ENCODE results near the gene IRGQ. TPM values are rescaled to one million over a fixed set of nuclear protein-coding genes. Genes with fewer than 3 reads are reported as not detected.
A peak's percentile ranks its signal among the peaks of the same experiment; 100 is the strongest.

IRGQ gene
- total and polyA plus RNA-seq, 5 donors, result 9.4 to 29.2 (median 23.4) TPM

GRCh38 chr19:43564800-43565199, 31.1 kb downstream of the IRGQ start:
- intact Hi-C loops (cut with DNase I), result no loop called here
- DNase-seq (no peak), ATAC-seq (no peak)
- Histone ChIP-seq H3K4me1 (ENCODE audit: control insufficient read depth, insufficient read depth, low read length) (peaks cover 2% of the 10 kb centered on the region), H3K9me3 (ENCODE audit: control insufficient read depth, low read length) (no peaks in the 10 kb centered on the region), H3K4me3 (ENCODE audit: low read length) (no peak overlapping the region), H3K27ac (ENCODE audit: low read length) (no peak overlapping the region), H3K27me3 (ENCODE audit: control insufficient read depth, insufficient read depth) (no peaks in the 10 kb centered on the region)
- 70% methylated on average over 9 of the region's 9 CpGs for WGBS

GRCh38 chr19:43563816-43564457, 32.0 kb downstream of the IRGQ start:
- 89% methylated on average over 10 of the region's 10 CpGs for WGBS
- Histone ChIP-seq H3K27ac (ENCODE audit: low read length) (no peak overlapping the region), H3K27me3 (ENCODE audit: control insufficient read depth, insufficient read depth) (no peaks in the 10 kb centered on the region), H3K4me3 (ENCODE audit: low read length) (no peak overlapping the region), H3K9me3 (ENCODE audit: control insufficient read depth, low read length) (no peaks in the 10 kb centered on the region), H3K4me1 (ENCODE audit: control insufficient read depth, insufficient read depth, low read length) (peaks cover 2% of the 10 kb centered on the region)
- ATAC-seq, result no peak
- DNase-seq, result no peak
- intact Hi-C loops (cut with DNase I), result no loop called here

- H3K27me3 ChIP-seq (ENCODE audit: control insufficient read depth, insufficient read depth), result no peaks in the 10 kb centered on the region
- no peak overlapping the region for H3K4me3 ChIP-seq (ENCODE audit: low read length)
- no peaks in the 10 kb centered on the region for H3K9me3 ChIP-seq (ENCODE audit: control insufficient read depth, low read length)
- intact Hi-C loops (cut with DNase I), result no loop called here
- ATAC-seq, result peak; percentile 87 to 89
- H3K4me1 ChIP-seq (ENCODE audit: control insufficient read depth, insufficient read depth, low read length), result peaks cover 2% of the 10 kb centered on the region
- WGBS, result 46% methylated on average over 14 of the region's 14 CpGs
- peak; percentile 68 to 93 (median 91) for DNase-seq
- peak overlapping the region; percentile 38 for H3K27ac ChIP-seq (ENCODE audit: low read length)
Measured at GRCh38 chr19:43562698-43563241, 33.2 kb downstream of the IRGQ start.

GRCh38 chr19:43562226-43562697, 33.7 kb downstream of the IRGQ start:
- peaks cover 2% of the 10 kb centered on the region for H3K4me1 ChIP-seq (ENCODE audit: control insufficient read depth, insufficient read depth, low read length)
- H3K27ac ChIP-seq (ENCODE audit: low read length), result no peak overlapping the region
- WGBS, result 84% methylated on average over 6 of the region's 6 CpGs
- H3K27me3 ChIP-seq (ENCODE audit: control insufficient read depth, insufficient read depth), result no peaks in the 10 kb centered on the region
- H3K9me3 ChIP-seq (ENCODE audit: control insufficient read depth, low read length), result no peaks in the 10 kb centered on the region
- intact Hi-C loops (cut with DNase I), result no loop called here
- H3K4me3 ChIP-seq (ENCODE audit: low read length), result no peak overlapping the region
- ATAC-seq (peak; percentile 9), DNase-seq (no peak)

GRCh38 chr19:43561139-43561970, 34.6 kb downstream of the IRGQ start:
- no peak for ATAC-seq
- Histone ChIP-seq H3K9me3 (ENCODE audit: control insufficient read depth, low read length) (no peaks in the 10 kb centered on the region), H3K27ac (ENCODE audit: low read length) (no peak overlapping the region), H3K4me3 (ENCODE audit: low read length) (no peak overlapping the region), H3K27me3 (ENCODE audit: control insufficient read depth, insufficient read depth) (no peaks in the 10 kb centered on the region), H3K4me1 (ENCODE audit: control insufficient read depth, insufficient read depth, low read length) (peaks cover 2% of the 10 kb centered on the region)
- intact Hi-C loops (cut with DNase I), result no loop called here
- 90% methylated on average over 12 of the region's 12 CpGs for WGBS
- no peak for DNase-seq

GRCh38 chr19:43560687-43561086, 35.2 kb downstream of the IRGQ start:
- Histone ChIP-seq H3K27me3 (ENCODE audit: control insufficient read depth, insufficient read depth) (no peaks in the 10 kb centered on the region), H3K9me3 (ENCODE audit: control insufficient read depth, low read length) (no peaks in the 10 kb centered on the region), H3K4me1 (ENCODE audit: control insufficient read depth, insufficient read depth, low read length) (peaks cover 2% of the 10 kb centered on the region), H3K4me3 (ENCODE audit: low read length) (no peak overlapping the region), H3K27ac (ENCODE audit: low read length) (no peak overlapping the region)
- 85% methylated on average over 6 of the region's 6 CpGs for WGBS
- DNase-seq (no peak), ATAC-seq (no peak)
- intact Hi-C loops (cut with DNase I), result no loop called here

- ATAC-seq (peak in 1 of 2 donors; percentile 71), DNase-seq (peak; percentile 58 to 76 (median 73))
- Histone ChIP-seq H3K27me3 (ENCODE audit: control insufficient read depth, insufficient read depth) (no peaks in the 10 kb centered on the region), H3K4me1 (ENCODE audit: control insufficient read depth, insufficient read depth, low read length) (no peaks in the 10 kb centered on the region), H3K27ac (ENCODE audit: low read length) (no peak overlapping the region), H3K4me3 (ENCODE audit: low read length) (no peak overlapping the region), H3K9me3 (ENCODE audit: control insufficient read depth, low read length) (no peaks in the 10 kb centered on the region)
- 42% methylated on average over 8 of the region's 8 CpGs for WGBS
- intact Hi-C loops (cut with DNase I), result loop anchor here in 1 of 4 donors (10.0 kb wide), 1 partner anchor 100 kb away; no protein-coding TSS in a partner anchor
Measured at GRCh38 chr19:43555185-43555770, 40.7 kb downstream of the IRGQ start.

- Histone ChIP-seq H3K27ac (ENCODE audit: low read length) (no peak overlapping the region), H3K4me3 (ENCODE audit: low read length) (no peak overlapping the region), H3K4me1 (ENCODE audit: control insufficient read depth, insufficient read depth, low read length) (no peaks in the 10 kb centered on the region), H3K9me3 (ENCODE audit: control insufficient read depth, low read length) (no peaks in the 10 kb centered on the region), H3K27me3 (ENCODE audit: control insufficient read depth, insufficient read depth) (no peaks in the 10 kb centered on the region)
- DNase-seq (no peak), ATAC-seq (no peak)
- intact Hi-C loops (cut with DNase I), result loop anchor here in 1 of 4 donors (10.0 kb wide), 1 partner anchor 100 kb away; no protein-coding TSS in a partner anchor
- WGBS, result 94% methylated on average over 15 of the region's 15 CpGs
Measured at GRCh38 chr19:43554317-43554895, 41.5 kb downstream of the IRGQ start.

GRCh38 chr19:43553656-43554055, 42.3 kb downstream of the IRGQ start:
- WGBS, result 71% methylated on average over 4 of the region's 4 CpGs
- no peaks in the 10 kb centered on the region for H3K4me1 ChIP-seq (ENCODE audit: control insufficient read depth, insufficient read depth, low read length)
- DNase-seq, result no peak
- H3K27ac ChIP-seq (ENCODE audit: low read length), result no peak overlapping the region
- no peak for ATAC-seq
- H3K9me3 ChIP-seq (ENCODE audit: control insufficient read depth, low read length), result no peaks in the 10 kb centered on the region
- no peak overlapping the region for H3K4me3 ChIP-seq (ENCODE audit: low read length)
- intact Hi-C loops (cut with DNase I), result loop anchor here in 1 of 4 donors (10.0 kb wide), 1 partner anchor 101 kb away; no protein-coding TSS in a partner anchor
- H3K27me3 ChIP-seq (ENCODE audit: control insufficient read depth, insufficient read depth), result no peaks in the 10 kb centered on the region

- Histone ChIP-seq H3K4me1 (ENCODE audit: control insufficient read depth, insufficient read depth, low read length) (no peaks in the 10 kb centered on the region), H3K9me3 (ENCODE audit: control insufficient read depth, low read length) (no peaks in the 10 kb centered on the region), H3K27me3 (ENCODE audit: control insufficient read depth, insufficient read depth) (no peaks in the 10 kb centered on the region), H3K4me3 (ENCODE audit: low read length) (no peak overlapping the region), H3K27ac (ENCODE audit: low read length) (no peak overlapping the region)
- DNase-seq (no peak), ATAC-seq (no peak)
- 73% methylated on average over 3 of the region's 3 CpGs for WGBS
- intact Hi-C loops (cut with DNase I), result loop anchor here in 1 of 4 donors (10.0 kb wide), 1 partner anchor 102 kb away; no protein-coding TSS in a partner anchor
Measured at GRCh38 chr19:43552616-43553015, 43.3 kb downstream of the IRGQ start.
